HG03064 (cell line): ENCODE data around the gene GPRC5B.

Experiments
- ATAC-seq: cut with Tn5 transposase; IDR thresholded peaks from one replicate; pipeline ENCODE4 v1.9.1; 2021; ENCODE audit warnings: low read depth; ENCODE audit not compliant: unreplicated experiment

The GPRC5B gene

GRCh38 chr16:19884611-19885450 lies at the start of gene GPRC5B:
Gene GPRC5B, minus strand, starts transcription at chr16:19884848. Its CDS starts 12,003 bp downstream, at chr16:19872845.
- no peak for ATAC-seq

- ATAC-seq: no peak
Measured at GRCh38 chr16:19933740-19934139, 49.1 kb upstream of the GPRC5B start.

- no peak for ATAC-seq
Measured at GRCh38 chr16:19929062-19929511, 44.4 kb upstream of the GPRC5B start.

- no peak for ATAC-seq
Measured at GRCh38 chr16:19928432-19928831, 43.8 kb upstream of the GPRC5B start.

GRCh38 chr16:19926449-19927390 lies 42.1 kb upstream of the GPRC5B start:
- ATAC-seq: no peak

- ATAC-seq: no peak
Measured at GRCh38 chr16:19923396-19923795, 38.7 kb upstream of the GPRC5B start.

- ATAC-seq: no peak
Measured at GRCh38 chr16:19919142-19919541, 34.5 kb upstream of the GPRC5B start.

GRCh38 chr16:19916064-19916463 lies 31.4 kb upstream of the GPRC5B start:
- no peak for ATAC-seq

GRCh38 chr16:19914877-19915276 lies 30.2 kb upstream of the GPRC5B start:
- ATAC-seq: no peak

GRCh38 chr16:19913340-19913645 lies 28.6 kb upstream of the GPRC5B start:
- ATAC-seq: no peak

- no peak for ATAC-seq
Measured at GRCh38 chr16:19912455-19913339, 28.0 kb upstream of the GPRC5B start.

GRCh38 chr16:19911747-19912454 lies 27.3 kb upstream of the GPRC5B start:
- ATAC-seq: no peak

GRCh38 chr16:19911204-19911603 lies 26.6 kb upstream of the GPRC5B start:
- no peak for ATAC-seq

- ATAC-seq: no peak
Measured at GRCh38 chr16:19909750-19910322, 25.2 kb upstream of the GPRC5B start.

- ATAC-seq: no peak
Measured at GRCh38 chr16:19908921-19909320, 24.3 kb upstream of the GPRC5B start.

GRCh38 chr16:19907161-19907992 lies 22.7 kb upstream of the GPRC5B start:
- peak; percentile 75 for ATAC-seq

GRCh38 chr16:19901164-19901563 lies 16.5 kb upstream of the GPRC5B start:
- no peak for ATAC-seq

- ATAC-seq: no peak
Measured at GRCh38 chr16:19899605-19899955, 14.9 kb upstream of the GPRC5B start.
